Activated T-helper 17 cell treated with anti-CD3 and anti-CD28 coated beads, Interleukin-2, amount 50 U/mL, for 72 hours (primary cell): ENCODE measurements around the gene RPRD1A. TPM values are rescaled to one million over a fixed set of nuclear protein-coding genes. Genes with fewer than 3 reads are reported as not detected.
"Not testable (repeated sequence)": the region's sequence is repeated elsewhere in the genome, so short reads cannot be mapped to it uniquely, and the experiment has no call there.

Experiments used
- ATAC-seq: fragments of 150-1000 bp; cut with Tn5 transposase; replicated peaks from 2 replicates; pipeline ENCODE4 v1.10.0; 2021; ENCODE audit warnings: mild to moderate bottlenecking, moderate library complexity
- H3K27ac Mint-ChIP-seq: one replicate; pipeline ENCODE4 v1.8.0; 2022; ENCODE audit warnings: mixed read lengths
- H3K27me3 Mint-ChIP-seq: one replicate; pipeline ENCODE4 v1.8.0; 2022; ENCODE audit warnings: mixed read lengths
- H3K36me3 Mint-ChIP-seq: one replicate; pipeline ENCODE4 v1.8.0; 2022; ENCODE audit warnings: low read depth, mild to moderate bottlenecking, mixed read lengths
- H3K4me1 Mint-ChIP-seq: one replicate; pipeline ENCODE4 v1.8.0; 2022; ENCODE audit warnings: mixed read lengths
- H3K4me3 Mint-ChIP-seq: one replicate; pipeline ENCODE4 v1.8.0; 2022; ENCODE audit warnings: mild to moderate bottlenecking, mixed read lengths
- H3K9me3 Mint-ChIP-seq: one replicate; pipeline ENCODE4 v1.8.0; 2022; ENCODE audit warnings: mixed read lengths
- total RNA-seq, 2 donors: library from RNA; stranded (reverse); gene quantifications; one replicate each; pipeline ENCODE4 v1.2.3, GENCODE V29; 2022

The RPRD1A gene
- total RNA-seq, 2 donors from 2014 or later = 16.3 to 28.9 TPM

- not testable (repeated sequence) for H3K9me3 Mint-ChIP-seq, H3K27me3 Mint-ChIP-seq, H3K36me3 Mint-ChIP-seq, H3K4me3 Mint-ChIP-seq, ATAC-seq, H3K4me1 Mint-ChIP-seq
- H3K27ac Mint-ChIP-seq = peak overlapping the region; percentile 8
These were observed 24.8 kb upstream of the RPRD1A start for GRCh38 chr18:36092116-36092515.

- H3K36me3 Mint-ChIP-seq = no peaks in the 10 kb centered on the region
- no peak overlapping the region for H3K4me3 Mint-ChIP-seq
- no peaks in the 10 kb centered on the region for H3K27me3 Mint-ChIP-seq
- no peaks in the 10 kb centered on the region for H3K9me3 Mint-ChIP-seq
- no peak overlapping the region for H3K27ac Mint-ChIP-seq
- no peak for ATAC-seq
- no peaks in the 10 kb centered on the region for H3K4me1 Mint-ChIP-seq
These were observed 21.6 kb upstream of the RPRD1A start for GRCh38 chr18:36089001-36089400.

GRCh38 chr18:36088256-36088655 is 20.9 kb upstream of the RPRD1A start:
- Mint-ChIP-seq H3K27me3 (no peaks in the 10 kb centered on the region), H3K36me3 (no peaks in the 10 kb centered on the region), H3K4me1 (no peaks in the 10 kb centered on the region), H3K9me3 (no peaks in the 10 kb centered on the region), H3K27ac (no peak overlapping the region), H3K4me3 (no peak overlapping the region)
- no peak for ATAC-seq

- ATAC-seq = no peak
- Mint-ChIP-seq H3K4me3 (no peak overlapping the region), H3K27me3 (no peaks in the 10 kb centered on the region), H3K36me3 (no peaks in the 10 kb centered on the region), H3K4me1 (no peaks in the 10 kb centered on the region), H3K27ac (no peak overlapping the region), H3K9me3 (peaks cover 3% of the 10 kb centered on the region)
These were observed 18.8 kb upstream of the RPRD1A start for GRCh38 chr18:36086186-36086585.

GRCh38 chr18:36085195-36085594 is 17.8 kb upstream of the RPRD1A start:
- Mint-ChIP-seq H3K27me3 (no peaks in the 10 kb centered on the region), H3K27ac (no peak overlapping the region), H3K9me3 (peaks cover 7% of the 10 kb centered on the region), H3K4me3 (no peak overlapping the region), H3K36me3 (no peaks in the 10 kb centered on the region), H3K4me1 (no peaks in the 10 kb centered on the region)
- no peak for ATAC-seq

GRCh38 chr18:36083729-36084128 is 16.4 kb upstream of the RPRD1A start:
- no peak overlapping the region for H3K4me3 Mint-ChIP-seq
- peaks cover 7% of the 10 kb centered on the region for H3K9me3 Mint-ChIP-seq
- H3K27me3 Mint-ChIP-seq = no peaks in the 10 kb centered on the region
- no peaks in the 10 kb centered on the region for H3K4me1 Mint-ChIP-seq
- H3K27ac Mint-ChIP-seq = no peak overlapping the region
- ATAC-seq = peak; percentile 39
- H3K36me3 Mint-ChIP-seq = no peaks in the 10 kb centered on the region

- H3K9me3 Mint-ChIP-seq, H3K27me3 Mint-ChIP-seq, H3K36me3 Mint-ChIP-seq, ATAC-seq, H3K27ac Mint-ChIP-seq, H3K4me1 Mint-ChIP-seq, H3K4me3 Mint-ChIP-seq: not testable (repeated sequence)
These were observed 13.8 kb upstream of the RPRD1A start for GRCh38 chr18:36081118-36081517.

- peaks cover 11% of the 10 kb centered on the region for H3K27me3 Mint-ChIP-seq
- H3K36me3 Mint-ChIP-seq = no peaks in the 10 kb centered on the region
- peaks cover 7% of the 10 kb centered on the region for H3K9me3 Mint-ChIP-seq
- H3K4me3 Mint-ChIP-seq = no peak overlapping the region
- no peak for ATAC-seq
- H3K27ac Mint-ChIP-seq = no peak overlapping the region
- H3K4me1 Mint-ChIP-seq = no peaks in the 10 kb centered on the region
These were observed 11.6 kb upstream of the RPRD1A start for GRCh38 chr18:36078751-36079529.

- H3K27ac Mint-ChIP-seq, H3K9me3 Mint-ChIP-seq, H3K36me3 Mint-ChIP-seq, H3K4me1 Mint-ChIP-seq, ATAC-seq, H3K4me3 Mint-ChIP-seq: not testable (repeated sequence)
- peaks cover 11% of the 10 kb centered on the region for H3K27me3 Mint-ChIP-seq
These were observed 10.4 kb upstream of the RPRD1A start for GRCh38 chr18:36077764-36078163.

- H3K27me3 Mint-ChIP-seq = peaks cover 11% of the 10 kb centered on the region
- no peaks in the 10 kb centered on the region for H3K36me3 Mint-ChIP-seq
- H3K9me3 Mint-ChIP-seq = peaks cover 3% of the 10 kb centered on the region
- H3K4me3 Mint-ChIP-seq = no peak overlapping the region
- no peaks in the 10 kb centered on the region for H3K4me1 Mint-ChIP-seq
- H3K27ac Mint-ChIP-seq = no peak overlapping the region
- ATAC-seq = no peak
These were observed 8.7 kb upstream of the RPRD1A start for GRCh38 chr18:36075862-36076587.

- Mint-ChIP-seq H3K27me3 (peaks cover 11% of the 10 kb centered on the region), H3K4me1 (no peaks in the 10 kb centered on the region), H3K36me3 (no peaks in the 10 kb centered on the region), H3K4me3 (no peak overlapping the region), H3K9me3 (no peaks in the 10 kb centered on the region), H3K27ac (no peak overlapping the region)
- ATAC-seq = no peak
These were observed 7.1 kb upstream of the RPRD1A start for GRCh38 chr18:36074435-36074834.

- Mint-ChIP-seq H3K36me3 (no peaks in the 10 kb centered on the region), H3K4me1 (no peaks in the 10 kb centered on the region), H3K27me3 (peaks cover 11% of the 10 kb centered on the region), H3K9me3 (no peaks in the 10 kb centered on the region), H3K4me3 (no peak overlapping the region), H3K27ac (no peak overlapping the region)
- no peak for ATAC-seq
These were observed 6.3 kb upstream of the RPRD1A start for GRCh38 chr18:36073676-36074075.

- H3K36me3 Mint-ChIP-seq, H3K9me3 Mint-ChIP-seq, H3K4me1 Mint-ChIP-seq, ATAC-seq, H3K4me3 Mint-ChIP-seq, H3K27ac Mint-ChIP-seq: not testable (repeated sequence)
- peaks cover 11% of the 10 kb centered on the region for H3K27me3 Mint-ChIP-seq
These were observed 5.0 kb upstream of the RPRD1A start for GRCh38 chr18:36072406-36072805.

GRCh38 chr18:36066686-36067054 is 689 bp downstream of the RPRD1A start:
- Mint-ChIP-seq H3K9me3 (no peaks in the 10 kb centered on the region), H3K4me3 (peak overlapping the region; percentile 92), H3K27ac (peak overlapping the region; percentile 56), H3K4me1 (peaks cover 14% of the 10 kb centered on the region), H3K36me3 (peaks cover 4% of the 10 kb centered on the region), H3K27me3 (no peaks in the 10 kb centered on the region)
- ATAC-seq = no peak

- Mint-ChIP-seq H3K36me3 (peaks cover 4% of the 10 kb centered on the region), H3K4me1 (peaks cover 14% of the 10 kb centered on the region), H3K9me3 (no peaks in the 10 kb centered on the region), H3K4me3 (peak overlapping the region; percentile 92), H3K27ac (peak overlapping the region; percentile 56), H3K27me3 (no peaks in the 10 kb centered on the region)
- no peak for ATAC-seq
These were observed 1.4 kb downstream of the RPRD1A start for GRCh38 chr18:36066001-36066400.
